Smooth muscle cell of the umbilical artery (primary cell): Measurements from ENCODE around the gene KRCC1. TPM values are rescaled to one million over a fixed set of nuclear protein-coding genes. Genes with fewer than 3 reads are reported as not detected.

Experiments used
- total RNA-seq: library from RNA; depleted of rRNA; stranded (reverse); fragments of >200 nt; gene quantifications from 2 replicates; pipeline ENCODE4 v1.2.3, GENCODE V29; 2014

The KRCC1 gene
- total RNA-seq, result 22.8 and 31.5 TPM in 2 replicates

DNA sequence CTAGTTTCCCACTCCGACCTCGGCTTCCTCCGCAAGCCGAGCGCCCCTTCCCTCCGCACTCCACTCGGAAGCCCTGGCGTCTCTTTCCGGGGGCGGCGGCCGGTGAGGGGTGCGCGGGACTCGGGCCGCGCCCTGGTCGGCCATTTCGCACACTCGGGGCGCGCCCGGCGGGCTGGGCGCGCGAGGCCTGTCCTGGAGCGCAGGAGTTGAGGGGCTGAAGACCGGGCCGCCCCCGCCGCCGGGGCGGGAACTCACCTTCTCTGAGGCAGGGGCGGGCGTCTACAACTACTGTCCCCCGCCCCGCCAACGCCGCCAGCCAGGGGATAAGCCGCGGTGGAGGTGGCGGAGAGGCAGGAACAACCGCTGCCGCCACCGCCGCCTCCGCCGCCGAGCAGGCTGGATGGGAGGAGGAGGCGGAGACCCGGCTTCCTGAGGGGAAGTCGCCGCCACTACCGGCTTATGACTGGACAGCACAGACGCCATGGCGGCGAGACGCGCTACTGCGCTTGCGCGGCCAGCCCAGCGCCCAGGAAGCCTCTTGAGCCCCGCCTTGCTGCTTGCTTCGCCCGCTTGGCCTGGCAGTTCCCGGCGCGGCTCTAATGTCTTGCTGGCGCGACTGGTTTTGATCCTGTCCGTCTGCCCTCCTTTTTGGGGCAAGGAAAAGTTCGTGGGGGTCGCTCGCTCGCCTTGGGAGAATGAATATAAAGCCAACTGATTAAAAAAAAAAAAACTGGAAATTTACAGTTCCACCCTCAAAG is at the start of gene KRCC1:
KRCC1 (minus strand) TSS at position 413 of the 758 bp plus-strand sequence. CDS start 27,220 bp downstream, outside the sequence.

DNA sequence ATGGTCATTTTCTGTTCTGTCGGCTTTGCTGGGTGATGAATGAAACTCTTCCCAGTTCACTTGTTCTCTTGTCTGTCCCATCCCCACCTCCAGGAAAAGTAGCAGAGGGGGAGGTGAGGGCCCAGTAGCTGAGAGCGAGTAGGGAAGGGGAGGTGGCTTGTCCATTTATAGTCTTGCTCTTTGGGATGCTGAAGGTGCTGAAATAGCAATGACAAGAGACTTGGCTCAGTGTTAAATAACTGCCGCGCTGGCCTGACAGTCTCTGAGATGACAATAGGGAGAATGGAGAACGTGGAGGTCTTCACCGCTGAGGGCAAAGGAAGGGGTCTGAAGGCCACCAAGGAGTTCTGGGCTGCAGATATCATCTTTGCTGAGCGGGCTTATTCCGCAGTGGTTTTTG is 12.0 kb upstream of the KRCC1 start, which contains the start of gene SMYD1:
SMYD1 (plus strand) TSS at position 228 of the 400 bp plus-strand sequence; CDS start at position 268, 40 bp downstream.

DNA sequence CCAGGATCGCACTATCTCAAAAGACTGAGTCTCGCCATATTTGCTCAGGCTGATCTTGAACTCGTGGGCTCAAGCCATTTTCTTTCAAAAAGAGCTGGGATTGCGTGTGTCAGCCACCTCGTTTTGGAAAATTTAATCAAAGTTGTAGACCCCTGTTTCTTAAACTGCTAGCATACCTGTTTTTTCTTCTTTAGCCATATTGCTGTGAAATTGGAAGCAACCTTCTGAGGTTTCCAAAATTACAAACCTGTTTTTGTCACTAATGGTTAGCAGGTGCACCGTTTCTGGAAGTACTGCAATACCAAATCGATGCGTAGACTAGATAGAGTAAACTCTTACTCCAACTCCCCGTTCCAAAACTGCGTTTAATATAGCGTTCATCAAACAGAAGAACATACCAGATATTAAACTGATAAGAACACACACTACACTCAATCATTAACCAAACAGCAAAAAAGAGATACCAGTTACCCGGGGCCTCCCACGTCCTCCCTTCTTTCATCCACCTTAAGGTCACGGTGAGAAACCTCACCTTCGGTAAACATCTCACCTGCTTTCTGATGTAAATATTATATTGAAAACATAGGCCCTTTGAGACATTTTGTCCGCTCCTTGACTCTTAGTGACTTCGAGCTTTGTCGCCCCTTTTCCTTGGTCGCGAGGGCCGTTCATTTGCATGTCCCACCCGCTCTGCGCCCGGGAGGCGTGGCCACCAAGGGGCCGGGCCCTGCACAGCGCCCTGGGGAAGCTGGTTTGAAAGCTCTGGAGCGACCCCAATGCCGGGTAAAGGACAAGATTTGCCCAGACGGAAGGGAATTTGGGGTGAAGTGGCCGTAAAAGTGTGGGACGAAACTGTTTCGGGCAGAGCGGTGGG is 39.3 kb downstream of the KRCC1 start, which contains the start of gene RNU2-63P:
RNU2-63P (minus strand) TSS at position 462 of the 874 bp plus-strand sequence.

Other genes with a start within 250 kb of the KRCC1 start
- 3.3 and 9.8 TPM in 2 replicates for gene RGPD2, start 230.0 kb downstream of the KRCC1 start, total RNA-seq
- gene RNU2-63P, start 39.2 kb downstream of the KRCC1 start, total RNA-seq, result 78.4 TPM in 1 of 2 replicates, not detected in the other
- not detected in 2 replicates for gene SMYD1, start 12.0 kb upstream of the KRCC1 start, total RNA-seq
- gene FABP1, start 72.3 kb upstream of the KRCC1 start, total RNA-seq, result not detected in 2 replicates
- gene THNSL2, start 114.6 kb upstream of the KRCC1 start, total RNA-seq, result 5.6 and 11.5 TPM in 2 replicates